NCI-H345 treated with DMSO at 0.1 percent for 48 hours (cell line): ENCODE measurements around the gene TMEM178A.
"Not testable (repeated sequence)": the region's sequence is repeated elsewhere in the genome, so short reads cannot be mapped to it uniquely, and the experiment has no call there.

ENCODE experiments used
- DNase-seq: peaks from one replicate; lab custom pipeline; 2025; ENCODE audit not compliant: unreplicated experiment; lab: John Stamatoyannopoulos, UW

TMEM178A gene

DNA sequence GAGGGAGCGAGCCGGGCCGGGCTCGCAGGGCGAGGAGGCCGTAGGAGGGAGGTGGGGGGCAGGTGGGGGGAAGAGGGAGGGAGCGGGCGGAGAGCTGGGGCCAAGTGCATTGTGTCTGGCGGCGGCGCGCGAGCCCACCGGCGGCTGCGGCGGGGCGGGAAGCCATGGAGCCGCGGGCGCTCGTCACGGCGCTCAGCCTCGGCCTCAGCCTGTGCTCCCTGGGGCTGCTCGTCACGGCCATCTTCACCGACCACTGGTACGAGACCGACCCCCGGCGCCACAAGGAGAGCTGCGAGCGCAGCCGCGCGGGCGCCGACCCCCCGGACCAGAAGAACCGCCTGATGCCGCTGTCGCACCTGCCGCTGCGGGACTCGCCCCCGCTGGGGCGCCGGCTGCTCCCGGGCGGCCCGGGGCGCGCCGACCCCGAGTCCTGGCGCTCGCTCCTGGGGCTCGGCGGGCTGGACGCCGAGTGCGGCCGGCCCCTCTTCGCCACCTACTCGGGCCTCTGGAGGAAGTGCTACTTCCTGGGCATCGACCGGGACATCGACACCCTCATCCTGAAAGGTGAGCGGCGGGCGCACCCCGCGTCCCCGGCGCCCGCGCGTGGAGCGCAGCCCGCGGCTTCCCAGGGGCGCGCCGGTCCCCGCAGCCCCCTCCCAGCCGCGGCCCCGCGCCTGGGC, at the start of gene TMEM178A:
Gene TMEM178A (plus strand): TSS at position 107 of the 680 bp plus-strand sequence. CDS start 58 bp downstream, at position 165.
- no peak for DNase-seq

DNA sequence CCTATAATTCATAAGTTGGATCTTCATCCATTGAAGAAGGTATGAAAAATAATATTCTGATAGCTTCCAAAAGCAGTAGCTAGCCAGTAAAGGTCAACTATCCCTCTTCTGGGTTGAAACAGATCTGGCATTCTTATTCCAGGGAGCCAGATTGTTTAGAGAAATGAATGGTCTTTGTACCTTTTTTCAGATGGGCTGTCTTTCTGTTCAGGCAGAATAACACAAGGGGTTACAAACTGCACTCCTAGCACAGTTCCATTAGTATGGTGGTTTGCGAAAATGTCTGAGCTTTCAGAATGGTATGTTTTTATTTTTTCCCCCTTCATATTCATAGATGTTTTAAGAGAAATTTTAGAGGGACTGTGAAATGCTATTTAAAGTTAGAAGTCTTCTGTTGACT, 47.5 kb upstream of the TMEM178A start:
- no peak for DNase-seq

DNA sequence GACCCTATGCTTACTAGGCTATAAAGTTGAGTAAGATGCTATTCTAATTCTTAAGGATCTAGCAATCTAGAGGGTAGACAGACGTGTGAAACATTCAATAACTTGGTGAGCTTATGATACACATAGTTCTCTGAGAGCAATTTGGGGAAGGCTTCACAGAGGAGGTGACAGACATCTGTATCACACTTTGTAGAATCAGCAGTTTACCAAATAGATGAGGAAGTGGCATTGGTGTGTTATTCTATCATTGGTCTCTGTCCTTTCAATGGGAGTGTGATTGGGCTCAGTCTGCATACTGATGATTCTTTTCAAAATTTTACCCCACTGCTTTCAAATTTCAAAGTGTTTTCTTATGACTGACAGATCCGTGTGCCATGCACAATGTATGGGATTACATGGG, 47.0 kb upstream of the TMEM178A start:
- DNase-seq = no peak

DNA sequence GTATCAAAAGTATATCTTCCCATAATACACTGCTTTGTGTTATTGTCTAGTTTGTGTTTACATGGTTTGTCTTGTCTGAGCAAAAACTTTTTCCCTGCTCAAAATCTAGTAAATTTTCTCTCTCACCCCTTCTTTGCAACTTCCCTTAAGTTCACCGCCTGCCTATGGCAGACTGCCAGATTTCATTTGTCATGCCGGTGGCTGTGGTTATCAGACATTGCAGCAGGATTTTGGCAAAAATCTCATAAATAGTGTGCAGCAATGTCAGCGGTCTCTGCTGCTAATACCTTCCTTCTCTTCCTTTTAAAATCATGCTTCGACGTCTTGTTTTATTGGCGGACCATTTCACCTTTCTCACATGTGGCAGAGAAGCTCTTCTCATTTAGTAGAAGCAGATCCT, 45.6 kb upstream of the TMEM178A start:
- no peak for DNase-seq

DNA sequence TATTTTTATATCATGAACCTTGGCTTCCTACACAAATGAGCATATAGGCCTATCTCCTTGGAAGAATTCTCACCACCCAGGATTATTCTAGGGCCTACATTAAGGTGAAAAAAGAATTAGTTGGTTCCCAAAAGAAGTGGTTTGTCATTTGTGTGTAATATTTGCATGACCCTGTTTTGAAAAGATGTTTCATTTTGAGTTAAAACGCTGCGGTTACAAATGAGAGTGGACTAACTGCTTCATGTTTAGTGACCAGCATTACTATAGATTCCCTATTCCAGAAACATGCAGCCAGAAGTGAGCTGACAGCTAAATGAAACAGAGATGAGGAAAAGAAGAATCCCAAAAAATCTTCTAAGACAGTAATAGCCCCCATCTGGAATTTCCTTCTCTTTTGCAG, 44.1 kb upstream of the TMEM178A start:
- DNase-seq = no peak

DNA sequence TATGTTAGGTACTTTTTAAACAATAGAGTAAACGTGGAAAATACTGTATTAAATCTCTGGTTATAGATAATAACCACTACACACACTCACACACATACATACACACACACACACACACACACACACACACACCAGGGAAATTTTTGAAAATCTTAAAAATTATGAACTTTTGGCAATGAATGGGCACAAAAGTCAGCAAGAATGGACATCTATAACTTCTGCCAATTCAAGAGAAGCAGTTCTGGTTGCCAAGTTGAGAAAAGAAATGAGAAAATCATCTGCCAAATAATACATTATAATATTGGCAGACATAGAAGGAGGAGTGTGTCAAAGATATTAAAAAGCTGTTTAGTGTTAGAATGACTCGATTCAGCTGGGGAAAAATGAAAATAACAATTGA, 42.9 kb upstream of the TMEM178A start:
- no peak for DNase-seq

DNA sequence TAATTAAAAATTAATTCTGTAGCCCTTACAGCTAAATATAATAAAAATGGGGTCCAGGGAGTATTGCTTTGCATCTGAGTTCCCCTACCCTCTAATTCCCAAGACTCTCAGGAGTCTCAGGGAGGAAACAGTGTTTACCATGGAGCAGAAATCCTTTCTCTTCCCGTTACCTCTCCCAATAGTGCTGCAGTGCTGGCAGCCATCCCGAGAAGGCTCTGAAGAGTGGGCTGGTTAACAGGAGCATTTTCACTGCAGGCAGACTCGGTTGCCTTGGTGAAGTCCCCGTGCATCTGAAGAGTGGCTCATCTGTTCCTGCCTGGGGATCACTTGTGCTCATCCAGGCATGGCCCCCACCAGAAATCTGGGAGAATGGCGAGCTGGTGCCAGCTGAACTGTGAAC, 41.8 kb upstream of the TMEM178A start:
- DNase-seq = no peak

DNA sequence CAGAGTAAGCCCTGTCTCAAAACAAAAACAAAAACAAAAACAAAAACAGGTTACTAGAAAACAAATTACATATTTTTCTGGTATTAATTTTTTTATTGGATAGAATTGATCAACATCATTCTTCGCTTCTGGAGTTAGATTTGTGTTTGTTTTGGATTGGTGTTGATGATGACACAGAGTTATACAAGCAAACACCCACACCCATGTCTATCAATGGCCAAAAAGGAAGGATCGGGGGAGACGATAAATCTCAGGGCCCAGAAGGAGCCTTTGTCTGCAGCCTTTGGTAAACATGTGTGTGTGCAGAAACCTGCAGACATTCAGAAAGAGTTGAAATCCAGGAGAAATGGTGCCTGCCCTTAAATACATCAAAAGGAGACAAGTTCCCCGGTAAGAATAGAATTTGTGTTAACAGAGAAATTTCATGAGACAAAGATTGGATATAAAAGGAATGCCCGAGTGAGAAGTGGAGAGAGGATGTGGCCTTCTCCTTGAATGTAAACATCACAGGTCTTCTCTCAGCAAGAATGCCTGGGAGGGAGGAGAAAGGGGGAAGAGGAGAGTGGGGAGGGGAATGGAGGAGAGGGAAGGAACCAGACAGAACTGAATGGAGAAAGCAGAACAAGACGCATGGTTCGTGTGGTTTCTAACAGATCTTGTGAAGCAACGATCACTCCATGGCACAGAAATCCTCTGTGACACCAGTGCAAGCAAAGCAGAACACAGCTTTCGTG, 40.4 kb upstream of the TMEM178A start:
- DNase-seq = no peak

DNA sequence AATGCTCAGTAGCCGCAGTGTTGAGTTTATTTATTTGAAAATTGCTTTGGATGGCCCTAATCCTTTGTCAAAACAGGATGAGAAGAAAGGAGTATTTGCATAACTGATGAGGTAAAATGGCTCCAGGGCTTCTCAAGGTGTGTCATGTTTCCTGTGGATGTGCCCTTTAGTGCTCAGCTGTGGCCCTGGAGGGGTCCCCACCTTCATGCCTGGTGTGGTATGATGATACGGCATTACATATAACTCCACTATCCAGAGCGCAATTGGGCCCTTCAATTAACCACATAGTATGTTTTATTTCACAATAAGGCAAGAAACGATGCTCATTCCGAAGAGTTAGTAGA, 39.8 kb upstream of the TMEM178A start:
- DNase-seq = no peak

DNA sequence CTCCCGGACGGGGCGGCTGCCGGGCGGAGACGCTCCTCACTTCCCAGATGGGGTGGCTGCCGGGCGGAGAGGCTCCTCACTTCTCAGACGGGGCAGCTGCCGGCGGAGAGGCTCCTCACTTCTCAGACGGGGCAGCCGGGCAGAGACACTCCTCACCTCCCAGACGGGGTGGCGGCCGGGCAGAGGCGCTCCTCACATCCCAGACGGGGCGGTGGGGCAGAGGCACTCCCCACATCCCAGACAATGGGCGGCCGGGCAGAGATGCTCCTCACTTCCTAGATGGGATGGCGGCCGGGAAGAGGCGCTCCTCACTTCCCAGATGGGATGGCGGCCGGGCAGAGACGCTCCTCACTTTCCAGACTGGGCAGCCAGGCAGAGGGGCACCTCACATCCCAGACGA, 37.4 kb upstream of the TMEM178A start:
- DNase-seq = not testable (repeated sequence)

DNA sequence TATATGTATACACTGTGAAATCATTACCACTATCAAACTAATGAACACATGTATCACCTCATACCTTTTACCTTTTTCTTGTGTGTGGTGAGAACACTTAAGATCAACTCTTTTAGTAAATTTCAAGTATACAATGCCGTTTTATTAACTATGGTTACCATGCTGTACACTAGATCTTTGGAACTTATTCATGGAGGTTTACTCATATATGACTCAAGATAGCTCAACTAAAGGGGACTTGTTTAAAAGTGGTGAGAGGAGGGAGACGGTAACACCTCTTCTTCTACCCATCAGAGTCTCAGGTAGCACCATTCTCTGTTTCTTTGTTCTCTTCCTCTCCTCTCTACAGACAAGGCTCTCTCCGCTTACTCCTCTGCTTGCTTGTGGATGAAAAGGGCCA, 36.1 kb upstream of the TMEM178A start:
- DNase-seq = no peak

DNA sequence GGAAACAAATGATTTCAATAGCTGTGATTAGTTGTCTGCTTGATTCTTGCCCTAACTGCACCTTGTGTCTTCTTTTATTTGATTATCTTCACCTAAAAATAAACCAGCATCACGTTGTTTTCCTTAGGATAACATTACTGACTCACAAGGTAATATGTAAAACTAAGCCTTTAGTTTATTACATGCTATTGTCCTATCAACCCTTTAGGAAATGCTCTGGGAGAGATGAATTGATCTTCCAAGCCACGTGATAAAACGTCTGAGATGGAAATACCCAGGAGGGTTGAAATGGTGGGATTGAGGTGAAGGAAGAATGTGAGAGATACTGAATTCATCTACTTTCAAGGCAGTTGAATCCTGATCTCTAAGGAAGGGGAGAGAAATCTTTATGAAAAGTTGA, 34.5 kb upstream of the TMEM178A start:
- no peak for DNase-seq

DNA sequence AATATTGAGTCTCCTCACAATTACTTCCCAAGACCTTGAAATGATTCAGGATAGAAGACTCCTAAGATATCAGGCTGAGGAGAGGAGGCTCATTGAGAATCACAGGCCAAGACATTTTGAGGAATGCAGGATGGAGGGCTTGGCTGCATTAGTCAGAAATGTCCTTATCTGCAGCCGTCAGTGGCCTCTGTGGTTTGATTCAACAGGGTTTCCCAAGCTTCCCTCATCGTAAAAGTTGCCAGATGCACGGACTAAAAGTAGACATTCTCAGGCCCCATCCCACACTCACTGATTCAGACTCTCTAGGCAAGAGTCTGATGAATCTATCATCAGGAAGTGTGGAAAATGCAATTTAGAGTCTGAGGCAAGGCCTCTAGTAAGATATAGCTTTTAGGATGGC, 34.0 kb upstream of the TMEM178A start:
- DNase-seq = no peak

DNA sequence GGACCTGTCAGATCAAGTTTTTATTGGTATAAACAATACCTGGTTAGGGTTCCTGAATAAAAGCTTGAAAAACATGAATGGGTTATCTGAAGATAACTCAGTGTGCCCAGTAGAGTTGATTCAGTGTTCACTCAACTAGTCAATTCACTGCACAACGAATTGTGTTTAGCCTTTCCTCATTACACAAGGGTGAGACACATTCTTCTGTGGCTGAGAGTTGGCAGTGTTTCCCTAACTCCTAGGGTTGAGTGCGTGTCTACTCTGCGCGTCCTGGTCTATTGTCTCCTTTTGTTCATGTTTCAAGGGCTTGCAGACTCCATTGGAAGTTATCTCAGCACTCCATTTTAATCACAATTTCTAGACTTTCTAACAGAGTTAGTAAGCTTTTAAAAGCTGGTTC, 32.8 kb upstream of the TMEM178A start:
- no peak for DNase-seq

DNA sequence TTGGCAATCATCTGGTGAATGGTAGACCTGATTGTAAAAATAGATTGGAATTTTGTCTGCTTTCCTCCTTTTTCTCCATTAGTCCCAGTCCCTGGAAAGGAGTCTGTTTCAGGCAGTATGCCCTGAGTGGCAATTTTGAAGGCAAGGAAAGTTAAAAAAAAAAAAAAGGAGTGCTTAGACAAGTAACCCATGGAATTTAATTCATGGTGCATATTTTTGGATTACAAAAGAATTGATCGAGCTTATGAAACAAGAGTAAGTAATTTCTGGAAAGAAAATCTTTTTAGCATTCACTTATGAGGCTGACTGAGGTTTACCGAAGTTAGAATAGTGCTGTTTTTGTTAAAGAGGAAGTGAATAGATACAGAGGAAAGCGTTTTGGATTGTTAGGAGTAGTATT, 29.4 kb upstream of the TMEM178A start:
- no peak for DNase-seq

DNA sequence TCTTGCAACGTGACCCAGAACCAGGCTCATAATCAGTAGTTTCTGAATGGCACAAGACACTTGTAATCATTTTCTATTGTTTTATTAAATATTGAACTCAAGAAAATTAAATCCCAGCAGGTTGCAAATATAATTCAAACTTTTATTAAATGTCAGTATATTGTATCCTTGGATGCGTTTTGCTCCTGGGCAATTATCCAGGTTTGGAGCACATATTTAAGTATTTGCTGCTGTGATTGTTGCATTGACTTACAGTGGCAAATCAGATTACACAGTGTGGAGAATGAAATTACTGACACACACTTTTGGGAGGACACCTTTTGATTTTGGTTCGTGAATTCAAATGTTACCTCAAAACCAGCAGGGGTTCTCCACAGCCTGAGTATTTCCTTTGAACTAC, 27.1 kb upstream of the TMEM178A start:
- no peak for DNase-seq

DNA sequence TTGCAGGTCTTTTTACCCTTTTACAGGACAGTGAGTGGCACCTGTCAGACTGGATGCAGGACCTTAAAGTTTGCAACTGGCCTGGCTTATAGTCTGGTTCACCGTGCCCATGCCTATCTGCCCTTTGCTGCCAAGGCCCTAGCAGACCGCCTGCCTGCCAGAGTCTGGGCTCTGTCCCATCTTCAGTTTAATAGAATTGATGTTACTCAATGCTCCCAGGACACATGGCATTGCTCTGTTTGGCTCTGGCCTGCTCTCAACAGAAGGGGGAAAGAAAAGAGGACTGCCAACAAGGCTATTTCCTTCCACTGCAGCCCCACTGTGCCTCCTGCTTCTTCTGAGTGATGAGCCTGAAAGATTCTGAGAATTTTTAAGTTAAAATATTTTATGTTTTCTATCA, 25.6 kb upstream of the TMEM178A start:
- no peak for DNase-seq

DNA sequence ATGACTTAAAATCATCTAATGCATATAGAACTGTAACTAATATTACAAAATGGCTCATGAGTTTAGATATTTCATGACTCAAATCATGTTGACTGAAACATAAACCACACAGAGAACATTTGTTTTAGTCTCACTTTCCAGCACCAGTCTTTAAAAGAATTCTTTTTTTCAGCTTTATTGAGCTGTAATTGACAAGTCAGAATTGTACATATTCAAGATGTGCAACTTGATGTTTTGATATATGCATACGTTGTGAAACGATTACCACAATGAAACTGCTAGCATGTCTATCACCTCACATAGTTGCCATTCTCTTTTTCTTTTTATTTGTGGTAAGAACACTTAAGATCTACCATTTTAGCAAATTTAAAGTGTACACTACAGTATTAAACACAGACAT, 25.0 kb upstream of the TMEM178A start:
- no peak for DNase-seq

DNA sequence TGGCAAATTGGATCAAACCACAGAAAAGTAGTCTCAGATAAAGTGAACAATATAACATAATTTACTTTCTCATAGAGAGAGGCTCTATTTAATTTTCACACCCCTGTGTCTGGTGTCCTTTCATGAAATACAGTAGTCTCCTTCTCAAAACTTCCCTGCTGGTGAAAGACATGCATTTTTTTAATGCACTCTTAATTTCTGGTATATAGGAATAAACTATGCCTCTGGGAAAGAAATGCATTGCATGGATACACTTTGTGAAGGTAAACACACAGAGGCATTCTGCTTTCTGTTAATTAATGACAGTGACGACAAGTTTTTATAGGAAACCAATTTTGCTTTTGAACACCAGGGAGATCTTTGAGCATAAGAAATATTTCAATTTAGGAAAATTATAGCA, 24.1 kb upstream of the TMEM178A start:
- DNase-seq = no peak

DNA sequence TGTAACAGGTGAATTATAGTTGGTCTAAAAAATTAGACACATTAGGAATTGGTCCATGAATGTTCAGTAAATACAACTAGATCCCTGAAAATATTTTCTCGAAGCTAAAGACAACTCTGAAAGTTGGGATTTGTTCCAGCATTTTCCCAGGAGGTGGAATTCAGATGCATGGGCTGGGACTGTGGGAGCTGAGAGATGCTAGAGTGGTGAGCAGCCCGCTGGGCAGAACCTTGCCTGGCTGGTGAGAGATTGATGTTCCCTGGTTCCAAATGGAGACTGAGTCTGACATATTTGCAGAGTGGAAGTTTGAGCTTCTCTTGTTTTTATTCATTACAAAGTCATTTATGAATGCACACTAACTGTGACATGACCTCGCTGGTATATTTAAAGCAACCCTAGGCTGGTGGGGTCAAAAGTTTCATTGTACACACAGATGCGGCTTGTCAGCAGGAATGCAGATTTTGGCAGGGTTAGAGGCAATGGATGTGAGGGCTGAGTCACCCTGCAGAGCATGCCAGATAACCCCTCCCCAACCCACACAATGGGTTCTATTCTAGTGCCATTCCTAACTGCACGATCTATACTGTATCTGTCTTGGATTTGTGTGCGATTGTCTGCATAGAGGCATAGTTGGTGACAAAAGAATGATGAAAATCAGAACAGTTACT, 23.5 kb upstream of the TMEM178A start:
- DNase-seq = no peak

DNA sequence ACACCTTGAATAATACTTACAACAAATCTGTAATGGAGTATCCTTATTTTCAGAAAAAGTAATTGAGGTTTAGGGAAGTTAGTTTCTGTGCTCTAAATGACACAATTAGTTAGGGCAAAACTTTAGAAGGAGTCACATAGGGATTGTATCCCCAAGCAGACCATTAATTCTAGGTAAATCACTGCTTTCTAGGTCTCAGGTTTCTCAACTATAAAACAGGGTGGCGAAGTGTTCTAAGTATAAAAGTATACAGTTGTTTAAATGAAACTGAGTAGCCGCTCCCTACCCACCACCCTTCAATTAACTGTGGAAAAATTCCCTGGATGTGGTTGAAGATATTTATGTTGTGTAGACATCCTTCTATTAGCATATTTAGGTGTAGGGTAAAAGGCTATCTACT, 19.9 kb upstream of the TMEM178A start:
- no peak for DNase-seq

DNA sequence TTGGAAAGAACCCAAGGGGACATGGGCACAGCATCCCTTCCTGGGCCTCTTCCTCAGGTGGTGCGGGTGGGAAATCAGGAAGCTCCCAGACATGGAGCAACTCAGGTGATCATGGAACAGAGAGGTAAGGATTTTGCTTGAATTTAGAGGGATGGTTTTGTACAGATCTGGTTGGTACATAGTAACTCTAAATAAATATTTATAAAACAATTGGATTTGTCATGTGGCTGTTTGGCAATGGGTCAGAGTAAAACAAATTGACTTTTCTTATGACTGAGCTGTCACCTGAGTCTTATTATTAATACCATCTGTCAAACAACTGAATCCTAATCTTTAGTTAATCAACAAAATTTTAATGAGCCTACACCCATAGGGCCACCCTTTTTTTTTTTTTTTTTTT, 19.4 kb upstream of the TMEM178A start:
- no peak for DNase-seq
